SK-N-SH (cell line): ENCODE results near the gene CDK14. TPM values are rescaled to one million over a fixed set of nuclear protein-coding genes. Genes with fewer than 3 reads are reported as not detected.

Source experiments
- CTCF ChIA-PET: fragments of 300-600, 350-600 bp; formaldehyde crosslinking; extraction: SDS; loops from one replicate; lab custom pipeline; 2021; lab: Yijun Ruan, JAX
- POLR2A ChIA-PET: fragments of 350-600 bp; sonication (Branson Sonifier 250); formaldehyde crosslinking; extraction: SDS; loops from one replicate; lab custom pipeline; 2020; ENCODE audit warnings: antibody characterized with exemption, inconsistent platforms; lab: Yijun Ruan, JAX
- DNase-seq: peaks from one replicate; pipeline ENCODE4 v3.0.0; 2012
- H2AFZ ChIP-seq: fragments of 200-600 bp; sonication (generic); 2 replicates; pipeline ENCODE4 v1.8.1; 2016; ENCODE audit warnings: antibody characterized with exemption, mild to moderate bottlenecking, low read depth
- H3F3A ChIP-seq: fragments of 200-600 bp; sonication (generic); replicated peaks from 2 replicates; pipeline ENCODE3; 2016; ENCODE audit warnings: antibody characterized with exemption, mild to moderate bottlenecking; ENCODE audit not compliant: insufficient read depth
- H3K27ac ChIP-seq, 2 experiments: fragments of 200-500 bp in 1 of 2; fragments of 200-600 bp in 1 of 2; sonication (Bioruptor generic) in 1 of 2; sonication (generic), shearing (Covaris generic) in 1 of 2; 2 replicates each; pipeline versions ENCODE4 v1.5.1 to v1.6.1; 2014 to 2016; ENCODE audit warnings: low read depth in 2 of 2, inconsistent platforms in 1 of 2, low read length in 1 of 2, mild to moderate bottlenecking in 1 of 2, mixed read lengths in 1 of 2
- H3K27me3 ChIP-seq: fragments of 200-600 bp; sonication (generic), shearing (Covaris generic); 2 replicates; pipeline ENCODE4 v1.6.1; 2016; ENCODE audit warnings: mixed run types; ENCODE audit not compliant: insufficient read depth
- H3K36me3 ChIP-seq, 2 experiments: fragments of 200-500 bp in 1 of 2; fragments of 200-600 bp in 1 of 2; sonication (Bioruptor generic) in 1 of 2; sonication (generic) in 1 of 2; replicated peaks in 1 of 2; 2 replicates each; pipeline versions ENCODE3 to v1.5.1; 2014 to 2016; ENCODE audit warnings: low read length in 1 of 2, mild to moderate bottlenecking in 1 of 2; ENCODE audit not compliant: insufficient read depth in 2 of 2, control insufficient read depth in 1 of 2
- H3K4me1 ChIP-seq, 2 experiments: fragments of 200-500 bp in 1 of 2; fragments of 200-600 bp in 1 of 2; sonication (Bioruptor generic) in 1 of 2; sonication (generic), shearing (Covaris generic) in 1 of 2; 2 replicates each; pipeline versions ENCODE4 v1.5.1 to v1.6.1; 2014 to 2016; ENCODE audit warnings: low read depth in 1 of 2, low read length in 1 of 2, mixed run types in 1 of 2; ENCODE audit not compliant: insufficient read depth in 2 of 2, control insufficient read depth in 1 of 2
- H3K4me2 ChIP-seq: fragments of 200-600 bp; sonication (generic), shearing (Covaris generic); 2 replicates; pipeline ENCODE4 v1.6.1; 2017; ENCODE audit warnings: mixed run types
- H3K4me3 ChIP-seq, 2 experiments: fragments of 200-500 bp in 1 of 2; fragments of 200-600 bp in 1 of 2; sonication (Bioruptor generic) in 1 of 2; sonication (generic), shearing (Covaris generic) in 1 of 2; 2 replicates each; pipeline versions ENCODE4 v1.5.1 to v1.8.1; 2014 to 2016; ENCODE audit warnings: low read depth in 2 of 2, inconsistent platforms in 1 of 2, low read length in 1 of 2, mild to moderate bottlenecking in 1 of 2, mixed read lengths in 1 of 2, moderate library complexity in 1 of 2
- H3K79me2 ChIP-seq: fragments of 200-600 bp; sonication (generic); 2 replicates; pipeline ENCODE4 v1.8.1; 2017; ENCODE audit warnings: mild to moderate bottlenecking; ENCODE audit not compliant: insufficient read depth
- H3K9ac ChIP-seq: fragments of 200-600 bp; sonication (generic); 2 replicates; pipeline ENCODE4 v1.6.1; 2017; ENCODE audit warnings: mixed run types
- H3K9me2 ChIP-seq: fragments of 200-600 bp; sonication (generic); 2 replicates; pipeline ENCODE4 v1.6.1; 2017; ENCODE audit warnings: mixed run types
- H3K9me3 ChIP-seq: fragments of 200-600 bp; sonication (generic); 2 replicates; pipeline ENCODE4 v1.6.1; 2017; ENCODE audit warnings: mixed run types, mild to moderate bottlenecking, moderate library complexity
- H4K20me1 ChIP-seq: fragments of 200-600 bp; sonication (generic); 2 replicates; pipeline ENCODE4 v1.6.1; 2017; ENCODE audit warnings: mild to moderate bottlenecking, mixed run types; ENCODE audit not compliant: insufficient read depth
- FOSL2 ChIP-seq: IDR thresholded peaks from 2 replicates; pipeline ENCODE4 v1.4.0; 2012; ENCODE audit warnings: low read depth, mild to moderate bottlenecking, moderate library complexity, borderline replicate concordance
- FOXJ3 ChIP-seq: sonication (generic); formaldehyde crosslinking; IDR thresholded peaks from 2 replicates; pipeline ENCODE4 v1.5.1; 2020; ENCODE audit warnings: mild to moderate bottlenecking, missing genetic modification reagents
- FOXM1 ChIP-seq: IDR thresholded peaks from 2 replicates; pipeline ENCODE4 v1.4.0; 2012; ENCODE audit warnings: low read depth, mild to moderate bottlenecking
- GATA2 ChIP-seq: sonication (generic); formaldehyde crosslinking; IDR thresholded peaks from 2 replicates; pipeline ENCODE4 v1.5.0; 2020; ENCODE audit warnings: mild to moderate bottlenecking, missing genetic modification reagents
- MEF2A ChIP-seq: IDR thresholded peaks from 2 replicates; pipeline ENCODE4 v1.4.0; 2012; ENCODE audit warnings: low read depth, borderline replicate concordance
- NFIC ChIP-seq: IDR thresholded peaks from 2 replicates; pipeline ENCODE4 v1.4.0; 2012; ENCODE audit warnings: borderline replicate concordance
- NRF1 ChIP-seq: IDR thresholded peaks from 2 replicates; pipeline ENCODE4 v1.6.1; 2012; ENCODE audit warnings: low read depth, mild to moderate bottlenecking, low read length
- PBX3 ChIP-seq: IDR thresholded peaks from 2 replicates; pipeline ENCODE4; 2012
- POLR2AphosphoS5 ChIP-seq: IDR thresholded peaks from 2 replicates; pipeline ENCODE4 v1.6.1; 2012; ENCODE audit warnings: low read depth, low read length
- RAD21 ChIP-seq: IDR thresholded peaks from 2 replicates; pipeline ENCODE4 v1.6.1; 2012; ENCODE audit warnings: mild to moderate bottlenecking, low read length
- RCOR1 ChIP-seq: fragments of 150-350 bp; IDR thresholded peaks from 2 replicates; pipeline ENCODE4 v1.6.1; 2017; ENCODE audit warnings: antibody characterized with exemption, low read length
- TAF1 ChIP-seq: IDR thresholded peaks from 2 replicates; pipeline ENCODE4 v1.6.1; 2012; ENCODE audit warnings: low read depth, mild to moderate bottlenecking, low read length, moderate library complexity, borderline replicate concordance
- TCF12 ChIP-seq: IDR thresholded peaks from 2 replicates; pipeline ENCODE4 v1.4.0; 2012
- USF1 ChIP-seq: IDR thresholded peaks from 2 replicates; pipeline ENCODE4 v1.4.0; 2012; ENCODE audit warnings: low read depth, borderline replicate concordance
- USF2 ChIP-seq: fragments of 150-350 bp; IDR thresholded peaks from 2 replicates; pipeline ENCODE4 v1.6.1; 2017; ENCODE audit warnings: antibody characterized with exemption, low read length, low read depth, borderline replicate concordance
- YY1 ChIP-seq: IDR thresholded peaks from 2 replicates; pipeline ENCODE4 v1.4.0; 2012; ENCODE audit warnings: low read depth, mild to moderate bottlenecking
- WGBS: methylation state at CpG from one replicate; pipeline ENCODE4 v1.1.6; 2017; ENCODE audit warnings: low lambda C conversion rate; 5-methylcytosine and 5-hydroxymethylcytosine counted together
- polyA plus RNA-seq, 3 experiments: library from polyadenylated mRNA; depleted of rRNA; stranded (reverse); fragments of >200 nt; gene quantifications; 2 replicates each; pipeline ENCODE4 v1.2.3, GENCODE V29; 2012
- TF ChIP-seq, protein P1 (sequence below): IDR thresholded peaks from 2 replicates; pipeline ENCODE4 v1.6.1; 2012; ENCODE audit warnings: mild to moderate bottlenecking, low read depth, low read length, moderate library complexity
- TF ChIP-seq, protein P2 (sequence below): fragments of 150-350 bp; IDR thresholded peaks from 2 replicates; pipeline ENCODE4 v1.6.1; 2016; ENCODE audit warnings: mild to moderate bottlenecking, low read depth, low read length
- TF ChIP-seq, protein P3 (sequence below): IDR thresholded peaks from 2 replicates; pipeline ENCODE4 v1.4.0; 2012; ENCODE audit warnings: low read depth

The CDK14 gene
- polyA plus RNA-seq, 1 of the 3 experiments (the other 2 are of a cell fraction) = 13.9 TPM

- TF ChIP-seq, protein P1, sequence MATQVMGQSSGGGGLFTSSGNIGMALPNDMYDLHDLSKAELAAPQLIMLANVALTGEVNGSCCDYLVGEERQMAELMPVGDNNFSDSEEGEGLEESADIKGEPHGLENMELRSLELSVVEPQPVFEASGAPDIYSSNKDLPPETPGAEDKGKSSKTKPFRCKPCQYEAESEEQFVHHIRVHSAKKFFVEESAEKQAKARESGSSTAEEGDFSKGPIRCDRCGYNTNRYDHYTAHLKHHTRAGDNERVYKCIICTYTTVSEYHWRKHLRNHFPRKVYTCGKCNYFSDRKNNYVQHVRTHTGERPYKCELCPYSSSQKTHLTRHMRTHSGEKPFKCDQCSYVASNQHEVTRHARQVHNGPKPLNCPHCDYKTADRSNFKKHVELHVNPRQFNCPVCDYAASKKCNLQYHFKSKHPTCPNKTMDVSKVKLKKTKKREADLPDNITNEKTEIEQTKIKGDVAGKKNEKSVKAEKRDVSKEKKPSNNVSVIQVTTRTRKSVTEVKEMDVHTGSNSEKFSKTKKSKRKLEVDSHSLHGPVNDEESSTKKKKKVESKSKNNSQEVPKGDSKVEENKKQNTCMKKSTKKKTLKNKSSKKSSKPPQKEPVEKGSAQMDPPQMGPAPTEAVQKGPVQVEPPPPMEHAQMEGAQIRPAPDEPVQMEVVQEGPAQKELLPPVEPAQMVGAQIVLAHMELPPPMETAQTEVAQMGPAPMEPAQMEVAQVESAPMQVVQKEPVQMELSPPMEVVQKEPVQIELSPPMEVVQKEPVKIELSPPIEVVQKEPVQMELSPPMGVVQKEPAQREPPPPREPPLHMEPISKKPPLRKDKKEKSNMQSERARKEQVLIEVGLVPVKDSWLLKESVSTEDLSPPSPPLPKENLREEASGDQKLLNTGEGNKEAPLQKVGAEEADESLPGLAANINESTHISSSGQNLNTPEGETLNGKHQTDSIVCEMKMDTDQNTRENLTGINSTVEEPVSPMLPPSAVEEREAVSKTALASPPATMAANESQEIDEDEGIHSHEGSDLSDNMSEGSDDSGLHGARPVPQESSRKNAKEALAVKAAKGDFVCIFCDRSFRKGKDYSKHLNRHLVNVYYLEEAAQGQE = no peak
- no peak for TF ChIP-seq USF1
- TF ChIP-seq FOXM1 = no peak
Measured at GRCh38 chr7:91228927-91229558, 632.9 kb downstream of the CDK14 start (continued).

GRCh38 chr7:91230100-91230499 is 634.0 kb downstream of the CDK14 start:
- WGBS = 62% methylated on average over 2 of the region's 2 CpGs
- H3K4me1 ChIP-seq = peaks cover 3 to 21% of the 10 kb centered on the region in 2 experiments; a peak in 2 of 4 replicates
- H3K9ac ChIP-seq = no peak overlapping the region
- no peaks in the 10 kb centered on the region for H3K9me2 ChIP-seq
- TF ChIP-seq FOSL2 = no peak
- no peak for TF ChIP-seq RCOR1
- no peak for TF ChIP-seq NRF1
- no peak for TF ChIP-seq FOXM1
- TF ChIP-seq MEF2A = no peak
- no peak for TF ChIP-seq PBX3
- TF ChIP-seq USF1 = no peak
- no peak for TF ChIP-seq FOXJ3 (CRISPR knock-in tag)
- TF ChIP-seq TCF12 = no peak
- no peak for TF ChIP-seq GATA2 (CRISPR knock-in tag)
- TF ChIP-seq NFIC = no peak
- TF ChIP-seq USF2 = no peak
- no peak for TF ChIP-seq POLR2AphosphoS5
- no peak for TF ChIP-seq TAF1
- TF ChIP-seq YY1 = no peak
- TF ChIP-seq, protein P2, sequence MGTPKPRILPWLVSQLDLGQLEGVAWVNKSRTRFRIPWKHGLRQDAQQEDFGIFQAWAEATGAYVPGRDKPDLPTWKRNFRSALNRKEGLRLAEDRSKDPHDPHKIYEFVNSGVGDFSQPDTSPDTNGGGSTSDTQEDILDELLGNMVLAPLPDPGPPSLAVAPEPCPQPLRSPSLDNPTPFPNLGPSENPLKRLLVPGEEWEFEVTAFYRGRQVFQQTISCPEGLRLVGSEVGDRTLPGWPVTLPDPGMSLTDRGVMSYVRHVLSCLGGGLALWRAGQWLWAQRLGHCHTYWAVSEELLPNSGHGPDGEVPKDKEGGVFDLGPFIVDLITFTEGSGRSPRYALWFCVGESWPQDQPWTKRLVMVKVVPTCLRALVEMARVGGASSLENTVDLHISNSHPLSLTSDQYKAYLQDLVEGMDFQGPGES = no peak
- no peak for TF ChIP-seq RAD21
- TF ChIP-seq, protein P3, sequence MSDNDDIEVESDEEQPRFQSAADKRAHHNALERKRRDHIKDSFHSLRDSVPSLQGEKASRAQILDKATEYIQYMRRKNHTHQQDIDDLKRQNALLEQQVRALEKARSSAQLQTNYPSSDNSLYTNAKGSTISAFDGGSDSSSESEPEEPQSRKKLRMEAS = no peak
- H4K20me1 ChIP-seq = no peaks in the 10 kb centered on the region
- H3K79me2 ChIP-seq = no peaks in the 10 kb centered on the region
- no peaks in the 10 kb centered on the region for H3K9me3 ChIP-seq
- H3K36me3 ChIP-seq = no peaks in the 10 kb centered on the region
- ChIA-PET POLR2A (no interaction called here), CTCF (interaction anchor here (1.1 to 1.7 kb wide), 2 partner anchors 28 to 650 kb away, joined by 3 read pairs; partner anchors contain the start of gene MTERF1)
- H3K27ac ChIP-seq = no peak overlapping the region
- no peak overlapping the region for H2AFZ ChIP-seq
- no peak overlapping the region for H3K4me2 ChIP-seq
- H3K4me3 ChIP-seq = no peak overlapping the region
- DNase-seq = no peak
- H3F3A ChIP-seq = peaks cover 4% of the 10 kb centered on the region
- no peaks in the 10 kb centered on the region for H3K27me3 ChIP-seq
